ENCODE data around the gene VWF. TPM values are rescaled to one million over a fixed set of nuclear protein-coding genes. Genes with fewer than 3 reads are reported as not detected.

The VWF gene
- total RNA-seq, 6 experiments from 2014 or later = 5.7 to 16.6 (median 9.6) TPM

DNA sequence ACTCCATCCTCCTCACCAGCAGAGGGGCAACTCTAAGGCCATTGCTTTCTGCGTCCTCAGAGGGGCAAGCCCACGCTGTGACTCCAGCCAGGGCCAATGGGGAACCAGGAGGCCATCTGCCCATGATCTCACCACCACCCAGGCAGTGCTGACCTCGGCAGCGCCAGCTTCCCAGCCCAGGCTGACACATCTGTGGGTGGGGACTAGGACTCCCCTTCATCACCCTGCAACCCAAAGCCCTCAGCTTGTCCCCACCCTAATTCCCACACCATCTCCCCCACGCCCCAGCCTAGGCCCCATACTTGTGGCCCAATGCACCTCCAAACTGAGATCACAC is 58.6 kb downstream of the VWF start:
- H3K27me3 ChIP-seq = no peaks in the 10 kb centered on the region
- 76% methylated on average over 3 of the region's 5 CpGs for WGBS (ENCODE audit: insufficient coverage, low coverage, low lambda C conversion rate, missing lambda C conversion rate)
- peak in 1 of 3 donors; percentile 57 for DNase-seq
- H3K4me3 ChIP-seq = no peak overlapping the region
- no peak for ATAC-seq
- no peaks in the 10 kb centered on the region for H3K9me3 ChIP-seq
- H3K27ac ChIP-seq = no peak overlapping the region
- H3K36me3 ChIP-seq = no peaks in the 10 kb centered on the region
- H3K4me1 ChIP-seq = peaks cover 0 to 23% (median 3%) of the 10 kb centered on the region in 4 donors
- intact Hi-C loops (cut with DNase I) = loop anchor here (5.0 kb wide), 2 partner anchors 126 to 216 kb away; no protein-coding TSS in a partner anchor
- TF ChIP-seq, protein P1, sequence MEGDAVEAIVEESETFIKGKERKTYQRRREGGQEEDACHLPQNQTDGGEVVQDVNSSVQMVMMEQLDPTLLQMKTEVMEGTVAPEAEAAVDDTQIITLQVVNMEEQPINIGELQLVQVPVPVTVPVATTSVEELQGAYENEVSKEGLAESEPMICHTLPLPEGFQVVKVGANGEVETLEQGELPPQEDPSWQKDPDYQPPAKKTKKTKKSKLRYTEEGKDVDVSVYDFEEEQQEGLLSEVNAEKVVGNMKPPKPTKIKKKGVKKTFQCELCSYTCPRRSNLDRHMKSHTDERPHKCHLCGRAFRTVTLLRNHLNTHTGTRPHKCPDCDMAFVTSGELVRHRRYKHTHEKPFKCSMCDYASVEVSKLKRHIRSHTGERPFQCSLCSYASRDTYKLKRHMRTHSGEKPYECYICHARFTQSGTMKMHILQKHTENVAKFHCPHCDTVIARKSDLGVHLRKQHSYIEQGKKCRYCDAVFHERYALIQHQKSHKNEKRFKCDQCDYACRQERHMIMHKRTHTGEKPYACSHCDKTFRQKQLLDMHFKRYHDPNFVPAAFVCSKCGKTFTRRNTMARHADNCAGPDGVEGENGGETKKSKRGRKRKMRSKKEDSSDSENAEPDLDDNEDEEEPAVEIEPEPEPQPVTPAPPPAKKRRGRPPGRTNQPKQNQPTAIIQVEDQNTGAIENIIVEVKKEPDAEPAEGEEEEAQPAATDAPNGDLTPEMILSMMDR (IDR thresholded peaks at IDR 0.05) = no peak
- no peak for TF ChIP-seq POLR2A (IDR thresholded peaks at IDR 0.05)

DNA sequence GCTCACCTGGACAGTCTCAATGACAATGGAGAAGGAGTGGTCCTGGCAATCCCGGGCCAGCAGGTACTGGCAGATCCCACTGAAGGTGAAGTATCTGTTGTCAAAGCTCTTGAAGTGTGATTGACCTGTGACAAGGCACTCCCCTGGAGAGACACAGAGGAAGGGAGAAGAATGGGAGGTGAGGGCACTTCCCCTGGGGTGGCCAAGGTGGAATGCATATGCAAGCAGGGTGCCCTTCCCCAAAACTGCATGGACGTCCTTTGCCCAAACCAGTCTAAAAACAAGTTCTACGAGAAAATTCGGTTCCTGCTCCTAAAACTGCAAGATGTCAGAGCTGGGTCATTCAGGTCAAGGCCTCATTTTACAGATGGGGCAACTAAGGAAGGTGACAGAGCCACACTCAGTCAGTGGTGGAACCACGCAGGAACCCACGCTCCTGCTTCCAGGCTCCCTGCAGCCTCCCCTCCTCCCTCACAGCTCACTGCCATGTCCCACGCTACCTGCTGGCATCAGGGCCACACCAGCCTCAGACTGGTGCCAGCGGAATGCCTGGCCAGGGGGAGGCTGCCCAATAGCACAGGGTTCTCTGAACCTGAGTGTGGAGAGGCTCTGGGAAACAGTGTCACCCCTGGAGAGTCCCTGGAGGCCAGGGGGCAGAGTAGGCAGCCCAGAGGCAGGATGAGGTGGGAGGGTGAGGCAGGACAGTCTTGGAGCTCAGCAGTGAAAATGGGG is 59.2 kb downstream of the VWF start:
- Histone ChIP-seq H3K36me3 (no peaks in the 10 kb centered on the region), H3K27ac (no peak overlapping the region), H3K4me3 (no peak overlapping the region), H3K9me3 (no peaks in the 10 kb centered on the region), H3K27me3 (no peaks in the 10 kb centered on the region), H3K4me1 (peaks cover 0 to 20% (median 2%) of the 10 kb centered on the region in 4 donors)
- WGBS (ENCODE audit: insufficient coverage, low coverage, low lambda C conversion rate, missing lambda C conversion rate) = 40% methylated on average over 1 of the region's 8 CpGs
- no peak for ATAC-seq
- intact Hi-C loops (cut with DNase I) = loop anchor here (5.0 kb wide), 2 partner anchors 127 to 217 kb away; no protein-coding TSS in a partner anchor
- peak in 1 of 3 donors; percentile 54 for DNase-seq
- no peak for TF ChIP-seq POLR2A (IDR thresholded peaks at IDR 0.05)
- TF ChIP-seq, protein P1 (IDR thresholded peaks at IDR 0.05) = no peak

DNA sequence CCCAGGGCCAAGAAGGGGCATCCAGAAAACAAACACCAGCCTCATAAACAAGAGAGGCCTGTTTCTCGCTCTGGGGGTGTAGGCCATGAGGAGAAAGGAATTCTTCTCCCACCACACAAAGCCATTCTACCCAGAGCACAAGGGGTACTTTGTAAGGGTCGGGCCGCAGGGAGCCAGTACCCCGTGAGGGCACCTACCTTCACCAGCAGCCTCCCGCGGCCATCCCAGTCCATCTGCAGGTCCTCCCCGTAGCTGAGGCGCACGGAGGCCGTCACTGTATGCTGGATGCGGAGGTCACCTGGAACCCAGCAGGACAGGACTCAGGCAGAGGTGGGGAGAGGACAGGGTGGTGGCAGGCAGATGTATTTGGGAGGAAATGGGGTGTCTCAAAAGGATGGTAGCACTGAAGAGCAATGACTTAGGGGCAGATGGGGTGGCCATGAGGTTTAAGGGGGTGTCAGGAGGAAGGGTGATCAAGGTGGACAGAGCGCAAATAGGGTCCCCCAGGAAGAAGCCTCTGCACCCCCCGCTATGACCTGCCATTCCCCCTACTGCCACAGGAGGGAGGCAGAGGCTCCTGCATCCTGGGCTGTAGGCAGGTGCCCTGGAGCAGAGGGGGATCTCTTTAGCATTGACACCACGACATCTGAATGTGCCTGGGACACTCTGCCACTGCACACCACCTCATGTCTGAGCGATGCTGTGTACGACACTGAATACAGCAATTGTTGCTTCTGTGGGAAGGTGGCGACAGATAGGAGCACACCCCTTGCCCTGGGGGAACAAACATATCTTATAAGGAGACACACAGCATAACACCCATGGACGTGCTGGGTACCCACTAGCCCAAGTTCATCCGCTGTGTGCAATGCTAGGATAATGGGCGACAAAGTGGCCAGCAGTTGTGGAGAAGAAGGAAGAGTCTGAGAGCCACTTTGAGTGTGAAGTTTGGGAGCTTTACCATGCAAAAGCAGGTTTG is 61.4 kb downstream of the VWF start:
- Histone ChIP-seq H3K36me3 (no peaks in the 10 kb centered on the region), H3K27me3 (no peaks in the 10 kb centered on the region), H3K27ac (no peak overlapping the region), H3K4me1 (peaks cover 0 to 26% (median 10%) of the 10 kb centered on the region in 4 donors), H3K4me3 (no peak overlapping the region), H3K9me3 (no peaks in the 10 kb centered on the region)
- ATAC-seq (peak; percentile 55 to 64 (median 62)), DNase-seq (peak in 2 of 3 donors; percentile 66 to 68)
- intact Hi-C loops (cut with DNase I) = no loop called here
- TF ChIP-seq POLR2A (IDR thresholded peaks at IDR 0.05) = no peak
- TF ChIP-seq, protein P1 (IDR thresholded peaks at IDR 0.05) = peak; percentile 88 to 96 (median 94)
- 21% methylated on average over 5 of the region's 20 CpGs for WGBS (ENCODE audit: insufficient coverage, low coverage, low lambda C conversion rate, missing lambda C conversion rate)

DNA sequence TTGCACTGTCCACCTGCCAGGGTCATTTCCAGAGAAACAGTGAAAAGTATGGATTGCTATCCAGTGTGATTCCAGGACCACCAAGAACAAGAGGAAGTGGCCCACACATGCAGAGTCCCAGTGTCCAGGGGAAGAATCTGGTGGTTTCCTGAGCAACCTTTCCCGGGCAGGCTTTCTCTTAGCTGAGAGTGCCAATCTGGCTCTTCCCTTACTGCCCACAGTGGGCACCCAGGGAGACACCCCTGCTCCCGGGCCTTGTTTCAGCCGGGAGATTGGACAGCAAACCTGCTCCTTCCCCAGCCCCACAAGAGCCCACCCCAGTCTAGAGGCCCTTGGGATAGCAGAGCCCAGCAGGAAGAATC is 62.1 kb downstream of the VWF start:
- no peak for ATAC-seq
- 20% methylated on average over 1 of the region's 3 CpGs for WGBS (ENCODE audit: insufficient coverage, low coverage, low lambda C conversion rate, missing lambda C conversion rate)
- Histone ChIP-seq H3K4me3 (no peak overlapping the region), H3K27ac (no peak overlapping the region), H3K36me3 (no peaks in the 10 kb centered on the region), H3K27me3 (no peaks in the 10 kb centered on the region), H3K4me1 (peaks cover 0 to 32% (median 13%) of the 10 kb centered on the region in 4 donors), H3K9me3 (no peaks in the 10 kb centered on the region)
- TF ChIP-seq, protein P1 (IDR thresholded peaks at IDR 0.05) = no peak
- no peak for TF ChIP-seq POLR2A (IDR thresholded peaks at IDR 0.05)
- intact Hi-C loops (cut with DNase I) = no loop called here
- DNase-seq = peak in 1 of 3 donors; percentile 46

Measured in right lobe of liver (tissue), 6 donors.